CD14-positive monocyte (primary cell): ENCODE data around the gene IFNW1. TPM values are rescaled to one million over a fixed set of nuclear protein-coding genes. Genes with fewer than 3 reads are reported as not detected.
"Not testable (repeated sequence)": the region's sequence is repeated elsewhere in the genome, so short reads cannot be mapped to it uniquely, and the experiment has no call there.

Experiments
- DNase-seq, 3 donors: peaks; one replicate each; pipeline ENCODE4 v3.0.0-alpha.2; 2011 to 2022
- H2AFZ ChIP-seq: 2 replicates; pipeline ENCODE4 v1.6.0; 2012; ENCODE audit warnings: mild to moderate bottlenecking, low read depth, low read length, inconsistent platforms; ENCODE audit not compliant: insufficient read depth, poor library complexity, severe bottlenecking
- H3K27ac ChIP-seq, 2 donors: 1 replicate in 1 of 2; 2 replicates in 1 of 2; pipeline ENCODE4 v1.5.1; 2012 to 2013; ENCODE audit warnings: low read length in 2 of 2, control low read depth in 1 of 2, inconsistent platforms in 1 of 2, low read depth in 1 of 2, mild to moderate bottlenecking in 1 of 2
- H3K27me3 ChIP-seq, 2 donors: one replicate each; pipeline versions ENCODE4 v1.6.0 to v1.6.1; 2011 to 2013; ENCODE audit warnings: low read length in 2 of 2; ENCODE audit not compliant: control insufficient read depth in 2 of 2, insufficient read depth in 2 of 2
- H3K36me3 ChIP-seq, 2 donors: replicated peaks in 1 of 2; 1 replicate in 1 of 2; 2 replicates in 1 of 2; pipeline versions ENCODE4 v1.5.1 to v1.6.1; 2012 to 2013; ENCODE audit warnings: low read length in 2 of 2, control low read depth in 1 of 2, inconsistent platforms in 1 of 2, mild to moderate bottlenecking in 1 of 2; ENCODE audit not compliant: insufficient read depth in 2 of 2, control insufficient read depth in 1 of 2
- H3K4me1 ChIP-seq, 2 donors: 1 replicate in 1 of 2; 2 replicates in 1 of 2; pipeline versions ENCODE4 v1.5.1 to v1.6.1; 2012 to 2013; ENCODE audit warnings: low read length in 2 of 2, control low read depth in 1 of 2, inconsistent platforms in 1 of 2, mild to moderate bottlenecking in 1 of 2, moderate library complexity in 1 of 2; ENCODE audit not compliant: insufficient read depth in 2 of 2, control insufficient read depth in 1 of 2
- H3K4me2 ChIP-seq: replicated peaks from 2 replicates; pipeline ENCODE3; 2012; ENCODE audit warnings: low read length, moderate library complexity, mild to moderate bottlenecking; ENCODE audit not compliant: poor library complexity, severe bottlenecking; ENCODE audit errors: extremely low read depth
- H3K4me3 ChIP-seq, 3 experiments: fragments of 200-600 bp in 1 of 3; sonication (generic) in 1 of 3; replicated peaks in 1 of 3; 1 replicate in 2 of 3; 2 replicates in 1 of 3; pipeline ENCODE4 v1.5.1; 2011 to 2013; ENCODE audit warnings: low read length in 3 of 3, mild to moderate bottlenecking in 3 of 3, control low read depth in 2 of 3, low read depth in 2 of 3, inconsistent platforms in 1 of 3, moderate library complexity in 1 of 3
- H3K79me2 ChIP-seq: 2 replicates; pipeline ENCODE4 v1.6.0; 2012; ENCODE audit warnings: mild to moderate bottlenecking, control low read depth, inconsistent platforms, low read length, moderate library complexity; ENCODE audit not compliant: insufficient read depth
- H3K9ac ChIP-seq: 2 replicates; pipeline ENCODE4 v1.6.0; 2017; ENCODE audit warnings: low read length, mild to moderate bottlenecking; ENCODE audit not compliant: insufficient read depth, poor library complexity, severe bottlenecking
- H3K9me3 ChIP-seq, 2 donors: replicated peaks in 1 of 2; 1 replicate in 1 of 2; 2 replicates in 1 of 2; pipeline versions ENCODE4 v1.5.1 to v1.6.1; 2012 to 2013; ENCODE audit warnings: low read length in 2 of 2, control low read depth in 1 of 2; ENCODE audit not compliant: control insufficient read depth in 1 of 2, insufficient read depth in 1 of 2
- H4K20me1 ChIP-seq: 2 replicates; pipeline ENCODE4 v1.6.0; 2012; ENCODE audit warnings: mild to moderate bottlenecking, low read length, control low read depth, moderate library complexity; ENCODE audit not compliant: insufficient read depth
- H3K27ac Mint-ChIP-seq, 7 donors: one replicate each; pipeline ENCODE4 v1.8.0; 2020; ENCODE audit warnings: mild to moderate bottlenecking in 7 of 7, mixed read lengths in 7 of 7, moderate library complexity in 6 of 7, inconsistent platforms in 2 of 7
- H3K27me3 Mint-ChIP-seq, 3 donors: one replicate each; pipeline ENCODE4 v1.8.0; 2021 to 2022; ENCODE audit warnings: low read depth in 3 of 3, mild to moderate bottlenecking in 3 of 3, mixed read lengths in 3 of 3, moderate library complexity in 3 of 3, inconsistent platforms in 1 of 3
- H3K36me3 Mint-ChIP-seq, 2 donors: one replicate each; pipeline ENCODE4 v1.8.0; 2020; ENCODE audit warnings: mixed read lengths in 2 of 2, inconsistent platforms in 1 of 2, mild to moderate bottlenecking in 1 of 2
- H3K4me1 Mint-ChIP-seq: one replicate; pipeline ENCODE4 v1.8.0; 2020; ENCODE audit warnings: mild to moderate bottlenecking, mixed read lengths
- H3K4me3 Mint-ChIP-seq, 2 donors: one replicate each; pipeline ENCODE4 v1.8.0; 2020; ENCODE audit warnings: mild to moderate bottlenecking in 2 of 2, mixed read lengths in 2 of 2, moderate library complexity in 1 of 2
- H3K9me3 Mint-ChIP-seq, 7 donors: one replicate each; pipeline ENCODE4 v1.8.0; 2020 to 2022; ENCODE audit warnings: mixed read lengths in 7 of 7, mild to moderate bottlenecking in 6 of 7, moderate library complexity in 6 of 7, inconsistent platforms in 2 of 7
- CTCF ChIP-seq: fragments of 200-600 bp; IDR thresholded peaks from one replicate; pipeline ENCODE4 v1.8.0; 2022; ENCODE audit warnings: antibody characterized with exemption, mild to moderate bottlenecking
- WGBS: methylation state at CpG from one replicate; pipeline ENCODE4 v1.1.5; 2013; ENCODE audit warnings: missing lambda C conversion rate; ENCODE audit not compliant: insufficient coverage; 5-methylcytosine and 5-hydroxymethylcytosine counted together
- intact Hi-C, 2 donors: fragments of 100-400 bp; cut with micrococcal nuclease; formaldehyde crosslinking; loops; one replicate each; pipeline versions ENCODE4 v1.15.0 to v1.15.1; 2023
- polyA plus RNA-seq, 3 donors: library from polyadenylated mRNA; depleted of rRNA in 1 of 3; unstranded in 2 of 3; stranded (reverse) in 1 of 3; fragments of 300-500 nt in 2 of 3; fragments of >200 nt in 1 of 3; fragmentation: Illumina TruSeq in 2 of 3; gene quantifications; 1 replicate in 2 of 3; 2 replicates in 1 of 3; pipeline ENCODE4 v1.2.3, GENCODE V29; 2012 to 2021

The IFNW1 gene
- polyA plus RNA-seq, 3 donors = not detected

GRCh38 chr9:21137020-21137419 is 4.6 kb downstream of the IFNW1 start:
- Histone ChIP-seq H3K36me3 (no peaks in the 10 kb centered on the region), H3K79me2 (no peaks in the 10 kb centered on the region), H3K4me3 (no peak overlapping the region), H2AFZ (no peak overlapping the region), H3K27ac (no peak overlapping the region), H3K4me1 (peaks cover 4 to 9% of the 10 kb centered on the region in 2 donors), H3K9ac (no peak overlapping the region), H3K9me3 (no peaks in the 10 kb centered on the region), H3K27me3 (no peaks in the 10 kb centered on the region), H4K20me1 (no peaks in the 10 kb centered on the region), H3K4me2 (no peak overlapping the region)
- Mint-ChIP-seq H3K4me3 (no peak overlapping the region), H3K36me3 (no peaks in the 10 kb centered on the region), H3K27me3 (no peaks in the 10 kb centered on the region), H3K27ac (no peak overlapping the region), H3K4me1 (peaks cover 11% of the 10 kb centered on the region), H3K9me3 (peaks cover 0 to 7% (median 0%) of the 10 kb centered on the region in 7 donors)
- TF ChIP-seq CTCF = no peak
- WGBS = no CpG with 5 or more reads among the region's 1 CpG
- intact Hi-C loops = no loop called here
- no peak for DNase-seq

- H3K4me3 Mint-ChIP-seq = no peak overlapping the region
Measured at GRCh38 chr9:21135736-21136135, 5.9 kb downstream of the IFNW1 start.

GRCh38 chr9:21128186-21128585 is 13.4 kb downstream of the IFNW1 start:
- H3K9me3 ChIP-seq, H3K4me1 Mint-ChIP-seq, H2AFZ ChIP-seq, H3K4me1 ChIP-seq, H3K27ac ChIP-seq, DNase-seq, intact Hi-C loops, H3K4me2 ChIP-seq, H3K27me3 ChIP-seq, H3K4me3 Mint-ChIP-seq, H3K36me3 ChIP-seq, H3K27ac Mint-ChIP-seq, H3K9ac ChIP-seq, H4K20me1 ChIP-seq, H3K79me2 ChIP-seq, H3K27me3 Mint-ChIP-seq, H3K4me3 ChIP-seq, H3K36me3 Mint-ChIP-seq: not testable (repeated sequence)
- H3K9me3 Mint-ChIP-seq = peaks cover 6 to 13% (median 11%) of the 10 kb centered on the region in 7 donors

More at GRCh38 chr9:21135736-21136135, 5.9 kb downstream of the IFNW1 start:
- Histone ChIP-seq H4K20me1 (no peaks in the 10 kb centered on the region), H3K4me1 (peaks cover 4 to 9% of the 10 kb centered on the region in 2 donors), H3K9ac (no peak overlapping the region), H3K9me3 (no peaks in the 10 kb centered on the region), H3K36me3 (no peaks in the 10 kb centered on the region), H3K4me3 (no peak overlapping the region), H3K27me3 (no peaks in the 10 kb centered on the region), H3K27ac (no peak overlapping the region), H3K79me2 (no peaks in the 10 kb centered on the region), H3K4me2 (no peak overlapping the region), H2AFZ (no peak overlapping the region)
- intact Hi-C loops = no loop called here
- no peak for TF ChIP-seq CTCF
- Mint-ChIP-seq H3K9me3 (peaks cover 0 to 7% (median 0%) of the 10 kb centered on the region in 7 donors), H3K27ac (no peak overlapping the region), H3K4me1 (peaks cover 7% of the 10 kb centered on the region), H3K36me3 (no peaks in the 10 kb centered on the region), H3K27me3 (no peaks in the 10 kb centered on the region)
- DNase-seq = no peak
- WGBS = 38% methylated on average over 1 of the region's 3 CpGs
